OCI-M1 (cell line): ENCODE results near the gene NEGR1.
A peak's percentile ranks its signal among the peaks of the same experiment; 100 is the strongest.

Experiments used
- DNase-seq: peaks from one replicate; lab custom pipeline; 2025; lab: John Stamatoyannopoulos, UW

NEGR1 gene

DNA sequence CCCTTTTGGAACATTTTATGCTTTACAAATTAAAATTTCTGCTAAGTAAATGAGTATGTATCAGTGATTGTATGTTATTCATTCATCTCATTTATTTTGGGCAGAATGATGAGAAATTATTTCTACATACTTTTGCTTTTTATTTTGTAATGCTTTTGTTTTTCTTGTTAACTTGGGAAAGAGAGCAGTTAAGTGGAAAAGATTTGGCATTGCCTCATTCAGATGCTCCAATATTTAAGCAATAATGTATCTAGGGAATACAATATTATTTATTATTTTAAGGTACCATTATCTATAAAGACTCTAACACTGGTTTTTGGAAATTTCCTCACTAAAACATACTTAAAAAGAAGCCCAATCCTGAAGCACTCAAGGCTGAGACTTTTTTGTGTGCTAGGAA lies 431.8 kb downstream of the NEGR1 start:
- DNase-seq = no peak

DNA sequence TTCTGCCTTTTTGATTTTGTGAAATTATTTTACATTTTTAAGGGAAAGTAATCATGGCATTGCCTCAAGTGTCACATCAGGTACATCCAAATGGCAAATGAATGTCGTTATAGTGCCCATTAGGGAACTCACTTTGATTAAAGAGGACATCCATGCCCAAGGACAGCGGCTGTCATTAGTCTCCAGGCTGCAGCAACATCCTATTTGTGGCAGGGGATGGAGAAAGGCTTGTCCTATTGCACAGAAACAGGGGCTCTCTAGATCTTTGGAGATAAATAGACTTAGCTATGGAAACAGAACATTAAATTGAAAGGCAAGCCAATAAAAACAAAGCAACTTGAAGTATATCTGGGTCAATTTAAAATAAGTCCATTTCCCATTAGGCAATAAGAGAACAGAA lies 439.3 kb downstream of the NEGR1 start:
- DNase-seq = no peak

DNA sequence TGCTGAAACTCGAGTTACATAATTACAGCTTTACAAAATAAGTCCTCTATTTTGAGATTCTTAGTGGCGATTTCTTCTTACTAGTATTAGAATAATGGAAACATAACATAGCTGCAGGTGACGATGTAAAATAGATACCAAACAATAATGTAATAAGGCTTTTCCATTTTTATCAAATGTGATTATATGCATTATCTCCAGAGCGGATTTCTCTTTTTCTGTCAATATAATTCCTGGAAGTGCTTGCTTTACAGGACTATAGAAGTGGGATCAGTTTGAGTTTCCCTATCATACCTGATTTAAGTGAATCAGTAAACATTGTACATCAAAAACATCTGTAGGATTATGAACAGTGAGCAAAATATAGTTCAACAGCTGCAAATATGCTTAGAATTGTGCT lies 442.5 kb downstream of the NEGR1 start:
- DNase-seq = no peak

DNA sequence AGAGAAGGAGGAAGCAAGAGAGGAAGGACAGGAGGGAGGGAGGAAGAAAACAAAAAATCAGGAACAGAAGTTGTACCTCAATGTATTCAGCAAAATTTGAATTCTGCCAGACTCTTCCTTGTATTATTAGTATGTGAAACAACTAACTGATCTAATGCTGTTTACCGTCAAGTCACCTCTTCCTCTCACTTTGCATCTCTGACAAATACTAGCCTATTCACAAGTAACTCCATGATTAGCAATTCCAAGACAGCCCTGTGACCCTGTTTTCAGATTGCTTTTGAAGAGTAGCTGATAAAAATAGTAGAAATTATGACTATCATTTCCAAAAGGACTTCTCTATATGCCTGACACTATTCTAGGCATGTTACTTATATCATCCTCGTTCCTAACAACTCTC lies 445.4 kb downstream of the NEGR1 start:
- no peak for DNase-seq

DNA sequence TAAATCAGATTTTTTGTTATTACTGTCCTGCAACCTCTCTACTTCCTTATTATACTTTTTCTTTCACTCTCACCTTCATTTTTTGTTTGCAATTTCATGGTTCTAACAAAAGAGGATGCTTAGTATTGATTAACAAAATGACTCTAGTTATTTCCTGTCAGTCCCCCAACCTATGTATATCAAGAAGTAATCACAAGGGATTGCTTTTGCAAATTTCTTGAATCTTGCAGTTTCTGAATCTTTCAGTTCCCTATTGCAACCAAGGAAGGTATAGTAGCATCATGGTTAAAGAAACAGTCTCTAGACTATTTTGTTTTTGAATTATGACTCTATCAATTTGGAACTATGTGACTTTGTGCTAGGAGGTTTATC lies 446.9 kb downstream of the NEGR1 start:
- DNase-seq = no peak

DNA sequence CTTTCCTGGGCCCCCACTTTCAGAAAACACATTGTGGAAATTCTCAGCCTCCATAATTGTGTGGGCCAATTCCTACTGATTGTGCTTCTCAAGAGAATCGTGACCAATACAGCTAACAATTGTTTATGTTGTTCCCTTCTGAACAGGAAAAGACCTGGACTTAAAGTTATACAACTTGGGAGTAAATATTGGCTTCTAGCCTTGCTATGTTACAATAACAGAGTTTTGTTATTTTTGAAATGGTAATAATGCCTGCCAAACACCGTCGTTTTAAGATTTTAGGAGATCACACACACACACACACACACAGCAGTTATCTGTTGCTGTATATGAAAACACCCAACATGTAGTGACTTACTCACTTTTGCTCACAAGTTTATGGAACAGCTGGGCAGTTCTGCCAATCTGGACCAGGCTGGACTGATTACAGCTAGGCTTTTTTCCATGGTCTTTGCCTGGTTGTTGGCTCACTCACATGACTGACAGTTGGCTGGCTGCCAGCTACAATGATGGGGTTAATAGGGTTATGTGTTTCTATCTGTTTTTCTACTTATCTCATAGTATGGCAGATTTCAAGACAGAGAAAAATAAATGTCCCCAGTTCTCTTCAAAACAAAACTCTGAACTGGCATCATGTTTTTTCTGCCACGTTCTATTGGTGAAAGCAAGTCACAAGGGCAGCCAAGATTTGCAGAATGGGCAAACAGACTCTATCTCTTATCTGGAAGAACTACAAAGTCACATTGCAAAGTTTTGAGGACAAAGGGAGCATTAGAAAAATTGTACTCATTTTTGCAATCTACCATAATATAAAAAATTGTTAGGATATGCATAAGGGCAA lies 447.5 kb downstream of the NEGR1 start:
- DNase-seq = peak; percentile 80

DNA sequence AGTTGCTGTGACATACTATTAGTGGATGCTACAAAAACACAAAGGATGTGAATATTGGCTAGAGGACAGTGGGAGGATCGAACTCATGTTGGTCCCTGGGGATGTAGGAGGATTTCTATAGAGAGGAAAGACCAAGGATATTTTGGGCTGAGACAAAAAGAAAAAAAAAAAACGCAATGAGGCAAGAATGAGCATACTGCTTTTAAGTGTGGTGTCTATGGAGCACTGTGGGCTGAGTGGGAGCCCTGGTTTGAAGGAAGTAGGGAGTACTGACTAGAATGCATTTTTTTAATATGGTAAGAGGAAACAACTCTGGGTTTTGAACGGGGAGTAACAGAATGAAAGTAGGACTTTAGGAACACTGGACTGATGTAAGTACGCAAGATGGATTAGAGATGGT lies 450.7 kb downstream of the NEGR1 start:
- no peak for DNase-seq

DNA sequence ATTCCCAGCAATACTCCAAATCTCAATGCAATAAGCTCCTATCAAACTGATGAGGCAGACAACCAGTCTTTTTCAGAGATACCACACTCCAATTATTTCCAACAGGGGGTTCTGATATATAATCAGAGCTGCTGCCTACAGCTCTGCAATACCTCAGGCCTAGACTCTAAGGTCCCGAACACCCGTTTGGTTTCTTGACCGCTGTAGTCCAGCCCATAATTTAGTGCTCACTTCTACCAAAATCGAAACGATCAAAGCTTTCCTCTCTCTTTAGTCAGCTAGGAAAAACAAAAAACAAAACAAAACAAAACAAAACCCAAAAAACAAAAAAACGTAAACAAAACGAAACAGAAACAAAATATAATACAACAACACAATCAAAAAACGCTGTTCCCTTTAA lies 453.0 kb downstream of the NEGR1 start:
- no peak for DNase-seq

DNA sequence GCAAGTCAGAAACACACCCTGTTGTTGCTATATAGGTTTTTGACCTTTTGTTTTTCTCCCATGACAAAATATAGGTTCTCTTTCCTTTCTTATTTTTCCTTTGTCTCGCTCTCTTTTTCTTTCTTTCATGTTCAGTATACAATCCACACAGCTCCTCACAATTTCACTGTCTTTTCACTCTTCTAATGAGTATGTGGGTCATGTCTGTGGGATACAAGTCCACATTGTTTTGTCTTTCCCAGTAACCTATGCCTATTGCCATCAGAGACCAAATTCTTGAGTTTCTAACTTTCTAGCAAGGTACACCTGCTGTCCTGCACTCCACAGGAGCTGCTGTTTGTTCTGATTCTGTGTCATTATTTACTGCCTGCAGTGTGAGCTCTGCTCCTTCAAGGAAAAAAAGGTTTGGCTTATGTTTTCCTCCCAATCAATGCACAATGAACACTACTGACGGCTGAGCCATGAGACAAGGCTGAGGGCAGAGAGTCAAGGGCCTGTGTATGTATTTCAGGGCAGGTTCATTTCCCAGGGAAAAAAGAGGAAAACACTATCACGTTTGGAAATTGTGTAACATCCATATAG lies 453.8 kb downstream of the NEGR1 start:
- DNase-seq = no peak

DNA sequence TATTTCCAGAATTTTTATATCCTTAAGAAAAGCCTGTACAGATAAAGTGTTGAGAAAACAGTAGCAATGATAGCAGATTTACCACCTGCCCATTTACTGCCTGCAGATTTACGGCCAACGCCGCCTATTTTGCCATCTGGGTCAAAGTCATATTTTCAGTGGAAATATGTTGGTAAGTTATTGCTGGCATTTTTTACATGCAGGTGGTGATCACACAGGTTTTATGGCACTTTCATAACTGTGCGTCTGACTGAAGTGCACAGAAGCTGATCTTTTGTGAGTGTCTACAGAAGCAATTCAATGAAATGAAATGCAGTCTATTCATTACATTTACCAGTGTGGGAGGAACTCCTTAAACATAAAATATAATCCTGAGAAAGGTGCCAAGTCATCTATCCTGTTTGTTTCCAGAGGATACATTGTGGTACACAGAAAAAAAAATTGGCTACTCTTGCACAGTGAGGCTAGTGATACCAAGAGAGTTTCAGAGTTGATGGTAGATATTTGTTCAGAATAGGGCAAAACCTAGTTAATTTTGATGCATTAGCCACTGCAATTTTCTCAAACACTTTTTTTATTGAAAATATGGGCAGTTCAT lies 458.5 kb downstream of the NEGR1 start:
- peak; percentile 18 for DNase-seq

DNA sequence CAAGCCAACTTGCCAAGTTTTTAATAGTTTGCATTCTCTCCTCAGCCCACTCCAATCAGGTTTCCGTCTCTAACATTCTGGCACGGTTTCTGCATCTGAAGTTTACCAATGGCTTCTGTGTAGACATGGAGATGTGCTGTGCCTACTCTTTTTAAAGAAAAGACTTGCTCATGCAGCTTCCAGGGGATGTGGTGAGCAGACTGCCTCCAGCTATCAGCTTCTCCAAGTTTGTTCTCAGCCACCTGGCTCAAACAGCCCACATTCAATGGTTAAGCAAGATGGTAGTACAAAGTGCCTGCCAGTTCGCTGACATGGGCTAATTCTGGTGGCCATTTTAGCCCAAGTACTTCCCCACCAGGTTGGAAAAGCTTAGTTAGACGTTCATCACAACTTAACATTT lies 465.3 kb downstream of the NEGR1 start:
- DNase-seq = no peak

DNA sequence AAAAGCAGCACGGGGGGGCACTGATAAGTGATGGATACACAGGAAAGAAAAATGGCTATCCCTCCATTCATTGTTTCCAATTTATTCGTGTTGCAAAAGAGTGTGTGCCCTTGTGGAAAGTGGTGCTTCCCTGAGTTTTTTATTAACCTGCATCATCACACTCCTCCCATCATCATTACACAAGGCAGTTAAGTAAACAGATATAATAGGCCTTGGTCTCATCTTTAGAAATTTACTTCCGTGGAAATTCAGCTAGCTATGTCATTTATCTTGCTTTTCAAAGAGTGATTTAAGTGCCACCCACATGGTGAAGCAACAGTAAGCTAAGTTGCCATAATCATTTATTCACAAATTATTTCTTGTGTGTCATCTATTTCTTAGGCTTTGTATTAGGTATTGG lies 473.3 kb downstream of the NEGR1 start:
- DNase-seq = no peak

DNA sequence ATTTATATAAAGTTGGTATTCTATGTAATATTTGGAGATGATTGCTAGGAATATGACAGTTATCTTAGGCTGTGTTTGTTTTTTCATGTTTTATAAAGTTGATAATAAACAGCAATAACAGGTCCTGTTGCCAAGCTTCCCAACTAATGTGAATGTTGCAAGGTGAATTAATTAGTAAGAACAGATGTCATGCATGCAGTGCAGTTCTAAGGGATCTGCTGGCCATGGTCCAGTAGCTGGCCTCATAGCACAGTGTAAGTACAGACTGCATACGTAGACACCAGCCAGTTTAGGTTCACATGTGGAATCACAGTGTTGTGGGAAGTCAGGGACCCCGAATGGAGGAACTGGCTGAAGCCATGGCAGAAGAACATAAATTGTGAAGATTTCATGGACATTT lies 478.2 kb downstream of the NEGR1 start:
- DNase-seq = no peak

DNA sequence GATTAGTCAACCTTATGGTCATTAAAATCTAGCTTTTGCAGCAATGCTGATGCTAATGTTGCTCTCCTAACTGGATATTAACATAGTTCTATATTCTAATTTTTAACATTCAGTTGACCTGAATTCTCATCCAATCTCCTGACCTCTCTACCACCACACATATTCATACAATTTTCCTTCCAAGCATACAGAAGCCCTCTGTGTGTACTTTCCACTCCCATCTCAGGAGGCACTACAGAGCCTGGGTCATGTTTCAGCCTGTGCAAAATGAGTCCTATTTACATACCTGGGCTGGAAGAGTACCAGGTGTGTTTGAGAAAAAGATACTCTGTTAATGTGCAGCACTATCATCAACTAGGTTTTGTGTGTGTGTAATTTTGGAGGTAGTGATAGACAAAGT lies 486.3 kb downstream of the NEGR1 start:
- DNase-seq = no peak

DNA sequence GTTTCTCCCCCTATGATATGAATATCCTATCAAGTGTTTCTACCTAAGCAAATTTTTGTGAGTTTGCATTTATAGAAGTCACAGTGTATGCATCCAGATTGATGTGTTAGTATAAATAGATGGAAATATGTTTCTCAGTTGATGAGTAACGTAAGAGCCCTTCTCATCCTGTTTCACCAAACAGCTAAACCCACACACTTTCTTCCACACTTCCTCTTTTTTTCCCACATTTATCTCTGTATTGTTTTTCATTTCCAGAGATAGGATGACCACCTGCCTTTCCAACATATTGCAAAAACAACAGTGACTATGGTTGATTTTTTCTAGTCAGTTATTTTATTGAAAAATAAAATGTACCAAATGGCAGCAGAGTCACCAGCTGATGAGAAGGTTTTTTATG lies 490.1 kb downstream of the NEGR1 start:
- DNase-seq = peak; percentile 83

DNA sequence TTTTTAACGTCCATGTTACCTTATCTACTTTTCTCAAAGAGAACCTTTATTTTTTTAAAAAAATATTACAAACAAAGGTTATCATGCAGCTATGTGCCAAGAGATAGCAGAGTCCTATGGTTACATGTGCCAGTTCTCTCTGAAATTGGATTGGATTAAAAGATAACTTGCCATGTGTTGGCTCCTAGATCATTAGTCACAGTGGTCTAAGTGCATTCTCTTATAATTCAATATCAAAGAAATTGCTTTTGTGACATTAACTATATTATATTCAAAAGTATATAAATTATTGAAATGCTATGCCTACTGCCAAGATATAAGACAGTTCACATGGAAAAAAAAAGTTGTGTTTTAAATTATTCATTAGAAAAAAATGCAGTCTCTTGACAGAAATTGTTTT lies 494.2 kb downstream of the NEGR1 start:
- no peak for DNase-seq

DNA sequence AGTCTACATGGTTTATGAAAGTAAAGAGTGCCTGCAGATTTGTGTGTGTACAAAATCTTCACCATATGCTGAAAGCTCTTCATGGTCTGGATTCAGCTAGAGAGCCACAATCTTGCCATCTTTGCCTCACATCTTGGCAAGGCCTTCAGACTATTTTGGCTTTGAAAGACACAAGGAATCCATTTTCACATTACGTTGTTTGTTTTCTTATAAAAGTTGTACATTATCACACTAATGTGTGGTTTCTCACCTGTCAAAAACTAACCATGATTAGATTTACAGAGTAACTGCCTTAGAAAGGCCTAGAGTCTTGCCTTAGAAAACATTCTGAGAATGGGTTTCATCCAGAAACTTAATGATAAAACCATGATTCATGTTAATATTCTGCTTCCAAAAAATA lies 494.6 kb downstream of the NEGR1 start:
- no peak for DNase-seq

DNA sequence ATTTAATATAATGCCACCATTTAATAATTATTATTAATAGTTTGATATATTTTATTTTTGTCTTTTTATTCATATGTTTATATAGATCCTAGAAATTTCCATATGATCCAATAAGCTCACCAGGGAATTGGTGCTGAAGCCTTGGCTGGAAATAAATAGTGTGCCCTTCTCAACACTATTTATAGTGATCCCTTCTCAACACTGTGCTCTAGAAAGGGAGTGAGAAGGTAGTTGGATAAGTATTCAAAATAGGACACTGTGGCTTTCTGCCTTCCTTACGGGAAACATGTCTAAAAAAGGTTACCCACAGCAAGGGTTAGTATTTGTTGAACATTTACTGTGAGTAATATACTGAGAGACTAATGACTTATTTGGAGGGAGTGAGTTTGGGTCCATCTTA lies 496.1 kb downstream of the NEGR1 start:
- DNase-seq = no peak

DNA sequence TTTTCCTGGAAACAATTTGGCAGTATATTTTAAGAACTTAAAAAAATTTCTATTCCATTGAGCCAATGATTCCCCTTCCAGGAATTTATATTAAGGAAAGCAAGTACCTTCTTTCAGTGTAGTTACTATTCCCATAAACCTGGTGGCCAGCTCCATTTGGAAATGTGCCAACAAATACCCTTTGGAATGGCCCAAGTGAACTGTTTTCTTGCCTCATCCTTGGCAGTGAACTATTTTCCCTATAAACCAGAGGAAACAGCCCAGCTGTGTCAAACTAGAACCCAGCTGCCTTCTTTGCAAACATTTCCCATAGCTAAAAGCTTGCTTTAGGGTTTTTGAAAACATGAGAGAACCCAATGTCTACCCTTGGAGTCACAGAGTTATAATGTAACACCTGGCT lies 496.9 kb downstream of the NEGR1 start:
- DNase-seq = no peak

DNA sequence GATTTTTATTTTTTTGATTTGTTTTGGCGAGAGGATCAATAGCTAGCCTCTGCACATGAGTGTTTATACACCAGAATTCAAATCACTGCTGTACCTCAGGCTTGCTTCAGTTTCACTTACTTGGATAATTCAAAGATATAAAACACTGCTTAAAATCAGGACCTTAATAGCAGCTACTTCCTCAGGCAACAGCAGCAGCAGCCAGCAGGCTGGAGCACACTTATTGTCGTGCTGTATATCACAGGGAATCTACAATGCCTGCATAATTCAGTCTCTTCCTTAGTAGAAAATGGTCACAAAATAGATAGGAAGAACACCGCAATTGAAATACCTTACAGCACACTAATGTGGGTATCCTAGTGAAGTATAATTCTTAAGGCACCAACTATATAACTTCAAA lies 497.3 kb downstream of the NEGR1 start:
- no peak for DNase-seq

DNA sequence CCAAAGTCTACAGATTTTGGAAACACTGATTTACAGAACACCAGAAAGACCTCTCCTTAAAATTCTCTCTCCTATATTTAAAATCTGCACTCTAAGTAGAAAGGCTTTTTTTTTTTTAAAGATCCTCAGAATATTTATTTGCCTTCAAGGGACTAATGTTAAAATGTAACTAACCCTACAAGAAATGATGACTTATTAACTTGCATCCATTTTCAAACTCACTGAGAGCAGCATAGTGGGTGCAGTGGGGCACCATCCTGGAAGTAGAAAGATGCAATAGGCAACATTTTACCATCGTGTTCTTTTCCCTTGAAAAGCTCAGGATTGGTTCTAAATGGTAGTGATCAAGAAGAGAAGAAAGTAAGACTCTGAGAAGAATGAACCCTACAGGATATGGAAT lies 498.1 kb downstream of the NEGR1 start:
- no peak for DNase-seq

DNA sequence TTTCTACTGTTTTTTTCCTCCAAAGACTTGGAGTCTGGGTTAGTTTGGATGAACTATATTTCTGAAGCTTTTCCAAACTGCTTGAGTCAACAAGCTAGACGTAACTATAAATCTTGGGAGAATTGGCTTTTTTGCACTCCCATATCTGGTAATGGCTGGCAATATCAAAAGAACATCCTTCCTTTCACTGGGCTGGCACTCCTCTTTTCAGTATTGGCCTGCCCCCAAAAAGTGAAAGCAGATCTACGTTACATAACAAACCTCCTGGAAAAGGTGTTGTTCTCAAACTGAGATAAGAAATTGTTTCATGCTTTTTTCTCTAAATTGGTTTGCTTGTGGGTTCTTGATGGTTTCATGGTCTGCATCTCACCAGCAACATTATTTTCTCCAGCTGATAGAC lies 499.3 kb downstream of the NEGR1 start:
- peak; percentile 58 for DNase-seq

DNA sequence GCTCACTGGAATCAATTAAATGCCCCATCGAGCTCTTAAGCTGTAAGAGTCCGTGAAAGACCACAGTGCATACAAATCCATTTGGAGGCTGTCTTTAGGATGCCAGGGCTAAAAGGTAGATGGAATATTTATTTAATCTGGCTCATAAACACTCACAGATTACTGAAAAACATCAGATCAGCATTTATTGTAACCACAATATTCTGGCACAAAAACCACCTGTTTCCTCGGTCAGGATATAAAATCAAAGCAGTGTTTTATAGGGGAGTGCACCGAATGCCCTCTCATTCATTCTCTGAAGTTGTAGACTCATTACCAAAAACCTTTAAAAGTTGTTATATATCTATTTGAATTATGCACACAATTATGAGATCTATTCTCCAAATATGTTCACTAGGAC lies 500.9 kb downstream of the NEGR1 start:
- DNase-seq = no peak

DNA sequence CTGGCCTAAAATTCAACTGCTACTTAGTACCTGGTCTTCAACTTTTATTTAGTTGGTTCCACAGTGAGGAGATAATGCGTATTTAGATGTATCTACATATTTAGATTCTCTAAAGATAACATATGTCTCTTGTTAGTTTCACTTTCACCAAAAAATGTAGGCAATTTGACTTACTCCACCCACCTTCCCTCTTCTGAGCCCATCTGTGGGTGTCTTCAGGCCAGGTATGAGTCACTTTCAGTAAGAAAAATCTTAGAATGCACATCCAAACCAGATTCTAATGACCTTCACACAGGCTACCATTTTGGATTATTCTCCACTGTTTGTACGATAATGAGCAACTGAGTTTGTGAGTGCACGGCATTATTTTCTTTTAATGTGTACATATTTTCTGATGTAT lies 501.7 kb downstream of the NEGR1 start:
- DNase-seq = peak; percentile 28
